Trophoblast cell (in vitro differentiated cells and primary cell): Measurements from ENCODE around the gene PIGL.

Source experiments
- DNase-seq, 2 donors: peaks; one replicate each; pipeline ENCODE4 v3.0.0-alpha.2; 2016
- H2AFZ ChIP-seq: 2 replicates; pipeline ENCODE4 v1.6.1; 2013; ENCODE audit warnings: low read length, moderate library complexity, mild to moderate bottlenecking; ENCODE audit not compliant: insufficient read depth, poor library complexity
- H2AK5ac ChIP-seq: 2 replicates; pipeline ENCODE4 v1.6.1; 2013; ENCODE audit warnings: mild to moderate bottlenecking, low read length
- H2BK120ac ChIP-seq: 2 replicates; pipeline ENCODE4 v1.6.1; 2013; ENCODE audit warnings: low read length, mild to moderate bottlenecking, moderate library complexity; ENCODE audit not compliant: insufficient read depth, poor library complexity
- H2BK12ac ChIP-seq: 2 replicates; pipeline ENCODE4 v1.6.1; 2013; ENCODE audit warnings: mild to moderate bottlenecking, low read length, moderate library complexity
- H2BK5ac ChIP-seq: 2 replicates; pipeline ENCODE4 v1.6.1; 2013; ENCODE audit warnings: low read length, low read depth, moderate library complexity, mild to moderate bottlenecking; ENCODE audit not compliant: poor library complexity
- H3K14ac ChIP-seq: 2 replicates; pipeline ENCODE4 v1.6.1; 2013; ENCODE audit warnings: mild to moderate bottlenecking, low read length
- H3K18ac ChIP-seq: 2 replicates; pipeline ENCODE4 v1.6.1; 2013; ENCODE audit warnings: mild to moderate bottlenecking, low read length
- H3K23ac ChIP-seq: 2 replicates; pipeline ENCODE4 v1.6.1; 2013; ENCODE audit warnings: low read length
- H3K27ac ChIP-seq: 2 replicates; pipeline ENCODE4 v1.5.1; 2013; ENCODE audit warnings: low read depth, mild to moderate bottlenecking, inconsistent platforms, low read length, moderate library complexity
- H3K27me3 ChIP-seq: 2 replicates; pipeline ENCODE4 v1.6.1; 2013; ENCODE audit warnings: inconsistent platforms, mild to moderate bottlenecking, low read length, moderate library complexity; ENCODE audit not compliant: insufficient read depth
- H3K36me3 ChIP-seq, 2 experiments: 1 replicate in 1 of 2; 2 replicates in 1 of 2; pipeline ENCODE4 v1.6.1; 2013; ENCODE audit warnings: low read length in 2 of 2, mild to moderate bottlenecking in 2 of 2, moderate library complexity in 1 of 2; ENCODE audit not compliant: insufficient read depth in 2 of 2, control insufficient read depth in 1 of 2
- H3K4ac ChIP-seq: 2 replicates; pipeline ENCODE4 v1.6.1; 2013; ENCODE audit warnings: low read depth, mild to moderate bottlenecking, low read length, moderate library complexity
- H3K4me1 ChIP-seq, 2 experiments: 1 replicate in 1 of 2; 2 replicates in 1 of 2; pipeline ENCODE4 v1.6.1; 2013; ENCODE audit warnings: low read length in 2 of 2, mild to moderate bottlenecking in 2 of 2, moderate library complexity in 1 of 2; ENCODE audit not compliant: insufficient read depth in 2 of 2, control insufficient read depth in 1 of 2
- H3K4me2 ChIP-seq: 2 replicates; pipeline ENCODE4 v1.6.1; 2013; ENCODE audit warnings: inconsistent platforms, mild to moderate bottlenecking, low read length, moderate library complexity
- H3K4me3 ChIP-seq: 2 replicates; pipeline ENCODE4 v1.5.1; 2013; ENCODE audit warnings: mild to moderate bottlenecking, low read depth, low read length, inconsistent platforms
- H3K79me1 ChIP-seq: one replicate; pipeline ENCODE4 v1.6.1; 2013; ENCODE audit warnings: low read length
- H3K79me2 ChIP-seq: 2 replicates; pipeline ENCODE4 v1.6.1; 2013; ENCODE audit warnings: low read length, mild to moderate bottlenecking; ENCODE audit not compliant: control insufficient read depth, insufficient read depth, poor library complexity
- H3K9ac ChIP-seq: 2 replicates; pipeline ENCODE4 v1.6.1; 2013; ENCODE audit warnings: mild to moderate bottlenecking, low read length
- H3K9me3 ChIP-seq: 2 replicates; pipeline ENCODE4 v1.6.1; 2013; ENCODE audit warnings: low read depth, mild to moderate bottlenecking, control low read depth, inconsistent platforms, low read length; ENCODE audit not compliant: insufficient read depth
- H4K12ac ChIP-seq: 2 replicates; pipeline ENCODE4 v1.6.1; 2013; ENCODE audit warnings: low read depth, mild to moderate bottlenecking, low read length, moderate library complexity
- H4K8ac ChIP-seq: 2 replicates; pipeline ENCODE4 v1.6.1; 2013; ENCODE audit warnings: low read depth, mild to moderate bottlenecking, low read length, moderate library complexity
- H4K91ac ChIP-seq: one replicate; pipeline ENCODE4 v1.6.1; 2013; ENCODE audit warnings: low read depth, mild to moderate bottlenecking, low read length, moderate library complexity
- WGBS: extraction: QIAGEN DNeasy Blood & Tissue Kit; methylation state at CpG from one replicate; pipeline ENCODE4 v1.1.7; 2013; ENCODE audit warnings: missing lambda C conversion rate; ENCODE audit not compliant: insufficient read length, insufficient coverage; ENCODE audit errors: extremely low coverage; 5-methylcytosine and 5-hydroxymethylcytosine counted together

Gene PIGL

GRCh38 chr17:16261049-16261448, 44.0 kb downstream of the PIGL start:
- H3K9me3 ChIP-seq, result no peaks in the 10 kb centered on the region
- no peak overlapping the region for H3K4me2 ChIP-seq
- H3K27me3 ChIP-seq, result no peaks in the 10 kb centered on the region
- no peak overlapping the region for H4K91ac ChIP-seq
- H2BK120ac ChIP-seq, result no peak overlapping the region
- no peak overlapping the region for H3K4ac ChIP-seq
- H3K79me2 ChIP-seq, result no peaks in the 10 kb centered on the region
- no peak overlapping the region for H2BK5ac ChIP-seq
- no peak overlapping the region for H4K12ac ChIP-seq
- H2AK5ac ChIP-seq, result no peak overlapping the region
- no peaks in the 10 kb centered on the region for H3K36me3 ChIP-seq
- no peaks in the 10 kb centered on the region for H3K79me1 ChIP-seq
- DNase-seq, result no peak
- H3K4me3 ChIP-seq, result no peak overlapping the region
- H3K18ac ChIP-seq, result no peak overlapping the region
- no CpG with 5 or more reads among the region's 3 CpGs for WGBS
- no peak overlapping the region for H3K23ac ChIP-seq
- H4K8ac ChIP-seq, result no peak overlapping the region
- H3K9ac ChIP-seq, result no peak overlapping the region
- H3K4me1 ChIP-seq, result no peaks in the 10 kb centered on the region
- no peak overlapping the region for H3K14ac ChIP-seq
- H2AFZ ChIP-seq, result no peak overlapping the region
- no peak overlapping the region for H2BK12ac ChIP-seq
- no peak overlapping the region for H3K27ac ChIP-seq

DNA sequence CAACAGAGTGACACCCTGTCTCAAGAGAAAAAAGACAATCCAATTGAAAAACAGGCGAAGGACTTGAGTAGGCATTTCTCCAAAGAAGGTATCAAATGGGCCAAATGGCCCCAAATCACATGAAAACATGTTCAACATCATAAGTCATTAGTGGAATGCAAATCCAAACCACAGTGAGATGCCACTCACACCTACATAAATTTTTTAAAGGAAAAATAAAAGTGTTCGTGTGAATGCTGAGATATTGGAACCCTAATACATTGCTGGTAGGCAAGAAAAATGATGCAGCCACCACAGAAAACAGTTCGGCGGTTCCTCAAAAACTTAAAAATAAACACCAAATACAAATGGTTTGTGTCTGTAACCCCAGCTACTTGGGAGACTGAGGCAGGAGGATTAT, 45.2 kb downstream of the PIGL start:
- Histone ChIP-seq H3K4me3 (no peak overlapping the region), H3K18ac (no peak overlapping the region), H3K14ac (no peak overlapping the region), H4K8ac (no peak overlapping the region), H2AK5ac (no peak overlapping the region), H3K79me2 (no peaks in the 10 kb centered on the region), H3K27ac (no peak overlapping the region), H3K9ac (no peak overlapping the region), H3K36me3 (no peaks in the 10 kb centered on the region), H3K4me2 (no peak overlapping the region), H2BK12ac (no peak overlapping the region), H3K9me3 (no peaks in the 10 kb centered on the region), H3K27me3 (no peaks in the 10 kb centered on the region), H4K91ac (no peak overlapping the region), H2BK5ac (no peak overlapping the region), H4K12ac (no peak overlapping the region), H3K79me1 (no peaks in the 10 kb centered on the region), H2BK120ac (no peak overlapping the region), H2AFZ (no peak overlapping the region), H3K4ac (no peak overlapping the region), H3K4me1 (no peaks in the 10 kb centered on the region), H3K23ac (no peak overlapping the region)
- no CpG with 5 or more reads among the region's 4 CpGs for WGBS
- no peak for DNase-seq

GRCh38 chr17:16267174-16267573, 50.2 kb downstream of the PIGL start:
- H2AFZ ChIP-seq, result no peak overlapping the region
- no peak overlapping the region for H3K27ac ChIP-seq
- H2BK12ac ChIP-seq, result no peak overlapping the region
- no peak overlapping the region for H4K12ac ChIP-seq
- H3K9me3 ChIP-seq, result no peaks in the 10 kb centered on the region
- no peak overlapping the region for H2BK120ac ChIP-seq
- H3K36me3 ChIP-seq, result no peaks in the 10 kb centered on the region
- H3K9ac ChIP-seq, result no peak overlapping the region
- H3K79me1 ChIP-seq, result no peaks in the 10 kb centered on the region
- no peaks in the 10 kb centered on the region for H3K79me2 ChIP-seq
- no peak overlapping the region for H3K4me3 ChIP-seq
- DNase-seq, result no peak
- H3K18ac ChIP-seq, result no peak overlapping the region
- H4K8ac ChIP-seq, result no peak overlapping the region
- no CpG with 5 or more reads among the region's 6 CpGs for WGBS
- H2BK5ac ChIP-seq, result no peak overlapping the region
- no peaks in the 10 kb centered on the region for H3K27me3 ChIP-seq
- no peak overlapping the region for H2AK5ac ChIP-seq
- H4K91ac ChIP-seq, result no peak overlapping the region
- H3K4me1 ChIP-seq, result no peaks in the 10 kb centered on the region
- H3K4me2 ChIP-seq, result no peak overlapping the region
- no peak overlapping the region for H3K4ac ChIP-seq
- H3K14ac ChIP-seq, result no peak overlapping the region
- no peak overlapping the region for H3K23ac ChIP-seq

DNA sequence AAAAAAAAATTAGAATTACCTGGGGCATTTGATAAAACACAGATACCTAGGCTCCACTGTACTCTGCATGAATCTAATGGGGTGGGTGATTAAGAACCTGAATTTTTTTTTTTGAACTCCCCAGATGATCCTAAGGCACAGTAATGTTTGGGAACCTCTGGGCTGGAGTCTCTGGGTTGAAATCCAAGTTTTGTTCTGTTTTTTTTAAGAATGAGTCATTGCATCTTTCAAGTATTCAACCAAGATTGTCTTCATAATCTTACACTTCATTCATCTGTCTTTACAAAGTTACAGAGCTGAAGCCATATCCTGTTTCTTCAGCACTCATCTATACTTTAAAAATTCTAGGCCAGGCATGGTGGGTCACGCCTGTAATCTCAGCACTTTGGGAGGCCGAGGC, 52.6 kb downstream of the PIGL start:
- H3K4ac ChIP-seq, result no peak overlapping the region
- H2BK5ac ChIP-seq, result no peak overlapping the region
- H3K79me2 ChIP-seq, result no peaks in the 10 kb centered on the region
- H3K36me3 ChIP-seq, result no peaks in the 10 kb centered on the region
- no peak overlapping the region for H4K8ac ChIP-seq
- no peak overlapping the region for H4K91ac ChIP-seq
- no peak overlapping the region for H2AFZ ChIP-seq
- H3K79me1 ChIP-seq, result no peaks in the 10 kb centered on the region
- no peaks in the 10 kb centered on the region for H3K27me3 ChIP-seq
- no peak overlapping the region for H2BK12ac ChIP-seq
- no peaks in the 10 kb centered on the region for H3K4me1 ChIP-seq
- no peak overlapping the region for H2AK5ac ChIP-seq
- no peak overlapping the region for H3K14ac ChIP-seq
- H3K9me3 ChIP-seq, result no peaks in the 10 kb centered on the region
- no peak overlapping the region for H3K9ac ChIP-seq
- no peak overlapping the region for H2BK120ac ChIP-seq
- WGBS, result no CpG with 5 or more reads among the region's 2 CpGs
- H3K23ac ChIP-seq, result no peak overlapping the region
- no peak overlapping the region for H4K12ac ChIP-seq
- H3K4me3 ChIP-seq, result no peak overlapping the region
- no peak overlapping the region for H3K27ac ChIP-seq
- no peak for DNase-seq
- H3K18ac ChIP-seq, result no peak overlapping the region
- no peak overlapping the region for H3K4me2 ChIP-seq
